WTC11 (cell line): Measurements from ENCODE around the gene USE1. TPM values are rescaled to one million over a fixed set of nuclear protein-coding genes. Genes with fewer than 3 reads are reported as not detected.

Experiments used
- ATAC-seq: fragments of 200-7000 bp; cut with Tn5 transposase; 2 replicates; pipeline ENCODE4 v1.10.0; 2021; ENCODE audit warnings: mild to moderate bottlenecking, moderate library complexity
- CTCF ChIA-PET: fragments of 300-600 bp; sonication (Branson Sonifier 250); formaldehyde crosslinking; loops from one replicate; lab custom pipeline; 2021; ENCODE audit warnings: antibody characterized with exemption; lab: Charles Lee
- POLR2A ChIA-PET: fragments of 350-600 bp; sonication (Branson Sonifier 250); formaldehyde crosslinking; loops from one replicate; lab custom pipeline; 2021; ENCODE audit warnings: antibody characterized with exemption; lab: Charles Lee
- DNase-seq: peaks from one replicate; pipeline ENCODE4 v3.0.0; 2021; ENCODE audit warnings: low spot score
- H3K27ac Mint-ChIP-seq: 2 replicates; pipeline ENCODE4 v1.8.0; 2021; ENCODE audit warnings: mixed read lengths
- H3K27me3 Mint-ChIP-seq: 2 replicates; pipeline ENCODE4 v1.8.0; 2021; ENCODE audit warnings: low read depth, mild to moderate bottlenecking, moderate library complexity, mixed read lengths
- H3K36me3 Mint-ChIP-seq: 2 replicates; pipeline ENCODE4 v1.8.0; 2021; ENCODE audit warnings: mixed read lengths
- H3K4me1 Mint-ChIP-seq: 2 replicates; pipeline ENCODE4 v1.8.0; 2022; ENCODE audit warnings: mixed read lengths
- H3K4me3 Mint-ChIP-seq: 2 replicates; pipeline ENCODE4 v1.8.0; 2021; ENCODE audit warnings: mild to moderate bottlenecking, moderate library complexity, mixed read lengths
- H3K9me3 Mint-ChIP-seq: 2 replicates; pipeline ENCODE4 v1.8.0; 2021; ENCODE audit warnings: mixed read lengths
- FOXP1 ChIP-seq: sonication (generic); formaldehyde crosslinking; IDR thresholded peaks from 2 replicates; pipeline ENCODE4 v1.8.0; 2022; ENCODE audit warnings: missing genetic modification reagents, mild to moderate bottlenecking, moderate library complexity, borderline replicate concordance
- HMGA2 ChIP-seq: fragments of 250-450 bp; sonication (Bioruptor Pico); IDR thresholded peaks from 2 replicates; pipeline ENCODE4 v1.4.0; 2021; ENCODE audit warnings: mild to moderate bottlenecking, moderate library complexity
- JUN ChIP-seq: sonication (generic); formaldehyde crosslinking; IDR thresholded peaks from 2 replicates; pipeline ENCODE4 v1.8.0; 2023; ENCODE audit warnings: mild to moderate bottlenecking, missing genetic modification reagents
- KAT7 ChIP-seq: sonication (generic); formaldehyde crosslinking; IDR thresholded peaks from 2 replicates; pipeline ENCODE4 v1.8.1; 2023; ENCODE audit warnings: missing genetic modification reagents, mild to moderate bottlenecking, borderline replicate concordance
- MXD4 ChIP-seq: fragments of 250-450 bp; sonication (Bioruptor Pico); IDR thresholded peaks from 2 replicates; pipeline ENCODE4 v1.8.0; 2021; ENCODE audit warnings: mild to moderate bottlenecking, moderate library complexity, borderline replicate concordance
- NR2C2 ChIP-seq: sonication (generic); formaldehyde crosslinking; IDR thresholded peaks from 2 replicates; pipeline ENCODE4 v1.8.0; 2022; ENCODE audit warnings: mild to moderate bottlenecking, missing genetic modification reagents
- RELA ChIP-seq: sonication (generic); formaldehyde crosslinking; IDR thresholded peaks from 2 replicates; pipeline ENCODE4 v1.8.1; 2022; ENCODE audit warnings: missing genetic modification reagents, mild to moderate bottlenecking, borderline replicate concordance
- SP1 ChIP-seq: sonication (generic); formaldehyde crosslinking; conservative IDR thresholded peaks from 2 replicates; pipeline ENCODE4 v1.8.1; 2022; ENCODE audit warnings: missing genetic modification reagents
- ZBTB21 ChIP-seq: sonication (generic); formaldehyde crosslinking; IDR thresholded peaks from 2 replicates; pipeline ENCODE4 v1.8.1; 2023; ENCODE audit warnings: mild to moderate bottlenecking, missing genetic modification reagents, borderline replicate concordance
- ZNF121 ChIP-seq: sonication (generic); formaldehyde crosslinking; IDR thresholded peaks from 2 replicates; pipeline ENCODE4 v1.8.0; 2023; ENCODE audit warnings: missing genetic modification reagents
- total RNA-seq: library from RNA; stranded (reverse); gene quantifications from 3 replicates; pipeline ENCODE4 v1.2.3, GENCODE V29; 2021
- TF ChIP-seq, protein P1 (sequence below): fragments of 250-450 bp; sonication (Bioruptor Pico); IDR thresholded peaks from 2 replicates; pipeline ENCODE4 v1.9.0; 2021; ENCODE audit warnings: moderate library complexity, mild to moderate bottlenecking, inconsistent platforms, borderline replicate concordance
- TF ChIP-seq, protein P2 (sequence below): sonication (generic); formaldehyde crosslinking; IDR thresholded peaks from 2 replicates; pipeline ENCODE4 v1.8.0; 2022; ENCODE audit warnings: missing genetic modification reagents
- TF ChIP-seq, protein P3 (sequence below): sonication (generic); formaldehyde crosslinking; IDR thresholded peaks from 2 replicates; pipeline ENCODE4 v1.8.1; 2023; ENCODE audit warnings: mild to moderate bottlenecking, moderate library complexity, missing genetic modification reagents
- TF ChIP-seq, protein P4 (sequence below): sonication (generic); formaldehyde crosslinking; IDR thresholded peaks from 2 replicates; pipeline ENCODE4 v1.8.1; 2022; ENCODE audit warnings: mild to moderate bottlenecking, missing genetic modification reagents, moderate library complexity, borderline replicate concordance
- TF ChIP-seq, protein P5 (sequence below): sonication (generic); formaldehyde crosslinking; IDR thresholded peaks from 2 replicates; pipeline ENCODE4 v1.8.0; 2022; ENCODE audit warnings: mild to moderate bottlenecking, missing genetic modification reagents
- TF ChIP-seq, protein P6 (sequence below): fragments of 250-450 bp; sonication (Bioruptor Pico); IDR thresholded peaks from 2 replicates; pipeline ENCODE4 v1.9.0; 2021; ENCODE audit warnings: mild to moderate bottlenecking
- TF ChIP-seq, protein P7 (sequence below): fragments of 250-450 bp; sonication (Bioruptor Pico); conservative IDR thresholded peaks from 2 replicates; pipeline ENCODE4 v1.9.0; 2021; ENCODE audit warnings: mild to moderate bottlenecking
- TF ChIP-seq, protein P8 (sequence below): sonication (generic); formaldehyde crosslinking; IDR thresholded peaks from 2 replicates; pipeline ENCODE4 v1.8.1; 2022; ENCODE audit warnings: low read depth, mild to moderate bottlenecking, moderate library complexity, missing genetic modification reagents, borderline replicate concordance

USE1 gene
- total RNA-seq, 1 experiment from 2014 or later, result 14.2 TPM

DNA sequence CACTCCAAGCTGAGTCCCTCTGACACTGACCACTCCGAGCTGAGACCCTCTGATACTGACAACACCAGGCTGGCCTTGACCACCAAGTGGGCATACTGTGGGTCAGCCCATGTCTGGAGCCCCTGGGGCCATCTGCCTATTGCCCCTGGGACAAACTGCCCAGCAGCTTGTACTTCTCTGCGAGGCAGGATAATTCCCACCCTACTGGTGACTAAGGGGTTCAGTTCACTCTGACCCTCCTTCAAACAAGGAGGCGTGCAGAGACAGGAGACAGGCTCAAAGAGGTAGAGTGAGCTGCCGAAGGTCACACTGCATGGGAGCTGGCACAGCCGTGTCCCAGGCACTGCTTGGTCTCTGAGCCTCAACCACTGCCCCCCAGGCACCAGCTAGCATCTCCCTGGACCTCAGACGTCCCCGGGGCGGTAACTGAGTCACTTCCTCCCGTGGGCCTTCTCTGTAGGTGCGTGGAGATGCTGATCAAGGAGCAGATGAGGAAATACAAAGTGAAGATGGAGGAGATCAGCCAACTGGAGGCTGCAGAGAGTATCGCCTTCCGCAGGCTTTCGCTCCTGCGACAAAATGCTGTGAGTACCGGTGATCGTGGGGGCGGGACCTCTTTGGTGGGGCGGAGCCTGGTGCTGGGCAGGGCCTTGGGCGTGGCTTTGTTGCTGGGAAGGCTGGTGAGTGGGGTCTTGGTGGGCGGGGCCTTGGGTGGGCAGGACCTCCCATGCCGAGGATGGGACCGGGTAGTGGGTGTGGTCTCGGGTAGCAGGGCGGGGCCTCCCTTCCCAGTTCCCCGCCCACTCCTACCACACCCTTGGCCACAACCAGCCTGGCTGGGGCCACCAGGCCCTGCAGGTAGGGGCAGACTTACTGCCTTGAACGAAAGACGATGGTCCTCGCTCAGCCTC lies 5.8 kb upstream of the USE1 start:
- H3K4me1 Mint-ChIP-seq, result peaks cover 13% of the 10 kb centered on the region
- H3K27me3 Mint-ChIP-seq, result no peaks in the 10 kb centered on the region
- ATAC-seq (peak; percentile 95), DNase-seq (peak; percentile 100)
- peaks cover 17% of the 10 kb centered on the region for H3K36me3 Mint-ChIP-seq
- peak overlapping the region; percentile 95 for H3K27ac Mint-ChIP-seq
- ChIA-PET POLR2A (no interaction called here), CTCF (interaction anchor here (0.9 to 1.6 kb wide), 3 partner anchors 17 to 95 kb away, joined by 3 to 7 read pairs (median 3); partner anchors contain the start of gene OCEL1)
- peak overlapping the region; percentile 40; the same call in 1 of the 2 replicates for H3K4me3 Mint-ChIP-seq
- H3K9me3 Mint-ChIP-seq, result no peaks in the 10 kb centered on the region
- TF ChIP-seq KAT7 (CRISPR knock-in tag) (no peak), JUN (CRISPR knock-in tag) (no peak), SP1 (CRISPR knock-in tag) (peak; percentile 76), ZNF121 (CRISPR knock-in tag) (no peak), RELA (CRISPR knock-in tag) (no peak), FOXP1 (CRISPR knock-in tag) (peak; percentile 48; the same call in 1 of the 2 replicates), ZBTB21 (no peak)
- TF ChIP-seq, protein P1, sequence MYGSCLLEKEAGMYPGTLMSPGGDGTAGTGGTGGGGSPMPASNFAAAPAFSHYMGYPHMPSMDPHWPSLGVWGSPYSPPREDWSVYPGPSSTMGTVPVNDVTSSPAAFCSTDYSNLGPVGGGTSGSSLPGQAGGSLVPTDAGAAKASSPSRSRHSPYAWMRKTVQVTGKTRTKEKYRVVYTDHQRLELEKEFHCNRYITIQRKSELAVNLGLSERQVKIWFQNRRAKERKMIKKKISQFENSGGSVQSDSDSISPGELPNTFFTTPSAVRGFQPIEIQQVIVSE, result no peak
- TF ChIP-seq, protein P2, sequence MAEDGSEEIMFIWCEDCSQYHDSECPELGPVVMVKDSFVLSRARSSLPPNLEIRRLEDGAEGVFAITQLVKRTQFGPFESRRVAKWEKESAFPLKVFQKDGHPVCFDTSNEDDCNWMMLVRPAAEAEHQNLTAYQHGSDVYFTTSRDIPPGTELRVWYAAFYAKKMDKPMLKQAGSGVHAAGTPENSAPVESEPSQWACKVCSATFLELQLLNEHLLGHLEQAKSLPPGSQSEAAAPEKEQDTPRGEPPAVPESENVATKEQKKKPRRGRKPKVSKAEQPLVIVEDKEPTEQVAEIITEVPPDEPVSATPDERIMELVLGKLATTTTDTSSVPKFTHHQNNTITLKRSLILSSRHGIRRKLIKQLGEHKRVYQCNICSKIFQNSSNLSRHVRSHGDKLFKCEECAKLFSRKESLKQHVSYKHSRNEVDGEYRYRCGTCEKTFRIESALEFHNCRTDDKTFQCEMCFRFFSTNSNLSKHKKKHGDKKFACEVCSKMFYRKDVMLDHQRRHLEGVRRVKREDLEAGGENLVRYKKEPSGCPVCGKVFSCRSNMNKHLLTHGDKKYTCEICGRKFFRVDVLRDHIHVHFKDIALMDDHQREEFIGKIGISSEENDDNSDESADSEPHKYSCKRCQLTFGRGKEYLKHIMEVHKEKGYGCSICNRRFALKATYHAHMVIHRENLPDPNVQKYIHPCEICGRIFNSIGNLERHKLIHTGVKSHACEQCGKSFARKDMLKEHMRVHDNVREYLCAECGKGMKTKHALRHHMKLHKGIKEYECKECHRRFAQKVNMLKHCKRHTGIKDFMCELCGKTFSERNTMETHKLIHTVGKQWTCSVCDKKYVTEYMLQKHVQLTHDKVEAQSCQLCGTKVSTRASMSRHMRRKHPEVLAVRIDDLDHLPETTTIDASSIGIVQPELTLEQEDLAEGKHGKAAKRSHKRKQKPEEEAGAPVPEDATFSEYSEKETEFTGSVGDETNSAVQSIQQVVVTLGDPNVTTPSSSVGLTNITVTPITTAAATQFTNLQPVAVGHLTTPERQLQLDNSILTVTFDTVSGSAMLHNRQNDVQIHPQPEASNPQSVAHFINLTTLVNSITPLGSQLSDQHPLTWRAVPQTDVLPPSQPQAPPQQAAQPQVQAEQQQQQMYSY (CRISPR knock-in tag), result no peak
- TF ChIP-seq, protein P3, sequence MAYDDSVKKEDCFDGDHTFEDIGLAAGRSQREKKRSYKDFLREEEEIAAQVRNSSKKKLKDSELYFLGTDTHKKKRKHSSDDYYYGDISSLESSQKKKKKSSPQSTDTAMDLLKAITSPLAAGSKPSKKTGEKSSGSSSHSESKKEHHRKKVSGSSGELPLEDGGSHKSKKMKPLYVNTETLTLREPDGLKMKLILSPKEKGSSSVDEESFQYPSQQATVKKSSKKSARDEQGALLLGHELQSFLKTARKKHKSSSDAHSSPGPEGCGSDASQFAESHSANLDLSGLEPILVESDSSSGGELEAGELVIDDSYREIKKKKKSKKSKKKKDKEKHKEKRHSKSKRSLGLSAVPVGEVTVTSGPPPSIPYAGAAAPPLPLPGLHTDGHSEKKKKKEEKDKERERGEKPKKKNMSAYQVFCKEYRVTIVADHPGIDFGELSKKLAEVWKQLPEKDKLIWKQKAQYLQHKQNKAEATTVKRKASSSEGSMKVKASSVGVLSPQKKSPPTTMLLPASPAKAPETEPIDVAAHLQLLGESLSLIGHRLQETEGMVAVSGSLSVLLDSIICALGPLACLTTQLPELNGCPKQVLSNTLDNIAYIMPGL (CRISPR knock-in tag), result no peak
- TF ChIP-seq, protein P4, sequence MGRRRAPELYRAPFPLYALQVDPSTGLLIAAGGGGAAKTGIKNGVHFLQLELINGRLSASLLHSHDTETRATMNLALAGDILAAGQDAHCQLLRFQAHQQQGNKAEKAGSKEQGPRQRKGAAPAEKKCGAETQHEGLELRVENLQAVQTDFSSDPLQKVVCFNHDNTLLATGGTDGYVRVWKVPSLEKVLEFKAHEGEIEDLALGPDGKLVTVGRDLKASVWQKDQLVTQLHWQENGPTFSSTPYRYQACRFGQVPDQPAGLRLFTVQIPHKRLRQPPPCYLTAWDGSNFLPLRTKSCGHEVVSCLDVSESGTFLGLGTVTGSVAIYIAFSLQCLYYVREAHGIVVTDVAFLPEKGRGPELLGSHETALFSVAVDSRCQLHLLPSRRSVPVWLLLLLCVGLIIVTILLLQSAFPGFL (CRISPR knock-in tag), result no peak
- TF ChIP-seq, protein P5, sequence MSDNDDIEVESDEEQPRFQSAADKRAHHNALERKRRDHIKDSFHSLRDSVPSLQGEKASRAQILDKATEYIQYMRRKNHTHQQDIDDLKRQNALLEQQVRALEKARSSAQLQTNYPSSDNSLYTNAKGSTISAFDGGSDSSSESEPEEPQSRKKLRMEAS (CRISPR knock-in tag), result peak; percentile 55; the same call in 1 of the 2 replicates

DNA sequence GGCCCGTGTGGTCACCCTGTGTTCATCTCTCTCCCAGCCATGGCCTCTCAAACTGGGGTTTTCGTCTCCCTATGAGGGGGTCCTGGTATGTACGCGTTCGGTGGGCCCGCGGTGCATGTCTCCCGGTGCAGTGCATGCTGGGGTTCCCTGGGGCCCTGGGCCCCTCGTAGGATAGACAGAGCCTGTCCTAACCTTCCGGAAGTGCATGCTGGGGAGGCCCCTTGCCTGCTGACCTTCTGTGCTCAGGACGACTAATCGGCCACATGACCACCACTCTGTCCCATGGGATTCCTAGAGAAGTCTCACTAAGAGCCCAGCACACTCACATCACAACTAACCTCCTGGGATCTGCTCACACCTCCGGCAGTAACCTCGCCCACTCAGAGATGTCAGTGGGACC lies 4.9 kb upstream of the USE1 start:
- Mint-ChIP-seq H3K27me3 (no peaks in the 10 kb centered on the region), H3K27ac (no peak overlapping the region), H3K36me3 (peaks cover 14% of the 10 kb centered on the region), H3K9me3 (no peaks in the 10 kb centered on the region), H3K4me3 (no peak overlapping the region), H3K4me1 (peaks cover 17% of the 10 kb centered on the region)
- ChIA-PET CTCF (interaction anchor here (1.3 kb wide), 1 partner anchor 16 kb away, joined by 3 read pairs; the partner anchor contains the start of gene OCEL1), POLR2A (interaction anchor here (0.8 kb wide), 1 partner anchor 549 kb away, joined by 8 read pairs; the partner anchor contains the start of gene TMEM38A)
- DNase-seq (no peak), ATAC-seq (no peak)
- TF ChIP-seq HMGA2 (CRISPR knock-in tag) (no peak), NR2C2 (CRISPR knock-in tag) (0 out of 2 replicates have a peak, but pooled peaks have one; percentile 26), MXD4 (CRISPR knock-in tag) (no peak)
- TF ChIP-seq, protein P6, sequence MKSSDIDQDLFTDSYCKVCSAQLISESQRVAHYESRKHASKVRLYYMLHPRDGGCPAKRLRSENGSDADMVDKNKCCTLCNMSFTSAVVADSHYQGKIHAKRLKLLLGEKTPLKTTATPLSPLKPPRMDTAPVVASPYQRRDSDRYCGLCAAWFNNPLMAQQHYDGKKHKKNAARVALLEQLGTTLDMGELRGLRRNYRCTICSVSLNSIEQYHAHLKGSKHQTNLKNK (CRISPR knock-in tag), result no peak
- TF ChIP-seq, protein P7, sequence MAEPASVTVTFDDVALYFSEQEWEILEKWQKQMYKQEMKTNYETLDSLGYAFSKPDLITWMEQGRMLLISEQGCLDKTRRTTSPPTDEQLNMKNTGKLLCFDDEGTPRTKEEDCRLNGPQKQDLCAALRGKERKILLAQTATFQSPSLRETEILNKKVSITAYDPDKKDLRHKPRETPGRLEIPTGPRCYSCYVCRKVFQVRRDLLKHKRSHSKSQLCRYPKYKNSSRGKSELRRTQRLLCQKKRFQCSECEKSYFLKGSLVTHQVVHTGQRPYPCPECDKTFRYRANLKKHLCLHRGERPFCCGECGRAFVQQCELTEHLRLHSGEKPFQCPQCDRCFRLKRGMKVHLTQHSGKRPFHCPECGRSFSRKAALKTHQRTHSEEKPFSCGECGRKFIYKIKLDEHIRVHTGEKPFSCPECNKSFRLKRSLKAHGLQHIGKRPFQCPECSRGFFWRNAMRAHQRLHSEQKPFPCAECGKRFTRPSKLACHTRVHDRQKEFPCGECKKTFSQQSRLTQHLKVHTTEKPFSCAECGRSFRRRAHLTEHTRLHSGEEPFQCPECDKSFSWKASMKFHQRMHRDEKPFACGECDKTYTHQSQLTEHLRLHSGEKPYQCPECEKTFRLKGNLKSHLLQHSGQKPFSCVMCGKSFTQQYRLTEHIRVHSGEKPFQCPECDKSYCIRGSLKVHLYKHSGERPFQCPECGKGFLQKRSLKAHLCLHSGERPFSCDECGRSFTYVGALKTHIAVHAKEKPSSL (CRISPR knock-in tag), result no peak
- TF ChIP-seq, protein P8, sequence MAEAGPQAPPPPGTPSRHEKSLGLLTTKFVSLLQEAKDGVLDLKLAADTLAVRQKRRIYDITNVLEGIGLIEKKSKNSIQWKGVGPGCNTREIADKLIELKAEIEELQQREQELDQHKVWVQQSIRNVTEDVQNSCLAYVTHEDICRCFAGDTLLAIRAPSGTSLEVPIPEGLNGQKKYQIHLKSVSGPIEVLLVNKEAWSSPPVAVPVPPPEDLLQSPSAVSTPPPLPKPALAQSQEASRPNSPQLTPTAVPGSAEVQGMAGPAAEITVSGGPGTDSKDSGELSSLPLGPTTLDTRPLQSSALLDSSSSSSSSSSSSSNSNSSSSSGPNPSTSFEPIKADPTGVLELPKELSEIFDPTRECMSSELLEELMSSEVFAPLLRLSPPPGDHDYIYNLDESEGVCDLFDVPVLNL (CRISPR knock-in tag), result no peak
